Epithelial cell of proximal tubule (primary cell): ENCODE data around the gene VEGFB. TPM values are rescaled to one million over a fixed set of nuclear protein-coding genes. Genes with fewer than 3 reads are reported as not detected.

Experiments
- DNase-seq: peaks from one replicate; pipeline ENCODE4 v3.0.0-alpha.2; 2011; ENCODE audit warnings: low read depth
- H3K4me3 ChIP-seq: 2 replicates; pipeline ENCODE4 v1.5.1; 2011; ENCODE audit warnings: low read depth, mild to moderate bottlenecking, low read length
- total RNA-seq: library from RNA; depleted of rRNA; stranded (reverse); fragments of >200 nt; gene quantifications from 2 replicates; pipeline ENCODE4 v1.2.3, GENCODE V29; 2015
- TF ChIP-seq, protein P1 (sequence below): conservative IDR thresholded peaks from 2 replicates; pipeline ENCODE4 v1.5.1; 2012; ENCODE audit warnings: low read depth, mild to moderate bottlenecking, low read length

Gene VEGFB
- total RNA-seq, 1 donor from 2014 or later, result 15.6 TPM

DNA sequence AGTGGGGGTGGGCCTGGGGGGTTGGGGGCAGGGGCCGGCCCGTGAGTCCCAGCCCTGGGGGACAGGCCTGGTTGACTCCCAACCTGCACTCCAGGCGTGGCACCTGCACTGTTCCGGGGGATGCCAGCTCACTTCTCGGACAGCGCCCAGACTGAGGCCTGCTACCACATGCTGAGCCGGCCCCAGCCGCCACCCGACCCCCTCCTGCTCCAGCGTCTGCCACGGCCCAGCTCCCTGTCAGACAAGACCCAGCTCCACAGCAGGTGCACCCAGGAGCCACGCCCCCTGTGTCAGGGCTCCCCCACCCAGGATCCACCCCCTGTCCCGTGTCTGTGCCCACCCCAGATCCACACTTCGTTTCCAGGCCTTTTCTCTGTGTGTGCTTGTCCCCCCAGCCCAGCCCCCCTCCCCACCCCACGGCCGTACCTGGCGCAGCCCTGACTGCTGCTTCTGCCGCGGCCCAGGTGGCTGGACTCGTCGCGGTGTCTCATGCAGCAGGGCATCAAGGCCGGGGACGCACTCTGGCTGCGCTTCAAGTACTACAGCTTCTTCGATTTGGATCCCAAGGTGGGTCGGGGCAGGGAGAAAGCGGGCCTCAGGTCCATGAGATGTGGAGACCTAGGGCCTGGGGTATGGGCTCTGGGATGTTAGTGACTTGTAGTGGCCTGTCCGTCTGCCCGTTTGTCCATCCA lies 23.1 kb upstream of the VEGFB start:
- no peak overlapping the region for H3K4me3 ChIP-seq
- no peak for DNase-seq
- TF ChIP-seq, protein P1, sequence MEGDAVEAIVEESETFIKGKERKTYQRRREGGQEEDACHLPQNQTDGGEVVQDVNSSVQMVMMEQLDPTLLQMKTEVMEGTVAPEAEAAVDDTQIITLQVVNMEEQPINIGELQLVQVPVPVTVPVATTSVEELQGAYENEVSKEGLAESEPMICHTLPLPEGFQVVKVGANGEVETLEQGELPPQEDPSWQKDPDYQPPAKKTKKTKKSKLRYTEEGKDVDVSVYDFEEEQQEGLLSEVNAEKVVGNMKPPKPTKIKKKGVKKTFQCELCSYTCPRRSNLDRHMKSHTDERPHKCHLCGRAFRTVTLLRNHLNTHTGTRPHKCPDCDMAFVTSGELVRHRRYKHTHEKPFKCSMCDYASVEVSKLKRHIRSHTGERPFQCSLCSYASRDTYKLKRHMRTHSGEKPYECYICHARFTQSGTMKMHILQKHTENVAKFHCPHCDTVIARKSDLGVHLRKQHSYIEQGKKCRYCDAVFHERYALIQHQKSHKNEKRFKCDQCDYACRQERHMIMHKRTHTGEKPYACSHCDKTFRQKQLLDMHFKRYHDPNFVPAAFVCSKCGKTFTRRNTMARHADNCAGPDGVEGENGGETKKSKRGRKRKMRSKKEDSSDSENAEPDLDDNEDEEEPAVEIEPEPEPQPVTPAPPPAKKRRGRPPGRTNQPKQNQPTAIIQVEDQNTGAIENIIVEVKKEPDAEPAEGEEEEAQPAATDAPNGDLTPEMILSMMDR, result no peak

DNA sequence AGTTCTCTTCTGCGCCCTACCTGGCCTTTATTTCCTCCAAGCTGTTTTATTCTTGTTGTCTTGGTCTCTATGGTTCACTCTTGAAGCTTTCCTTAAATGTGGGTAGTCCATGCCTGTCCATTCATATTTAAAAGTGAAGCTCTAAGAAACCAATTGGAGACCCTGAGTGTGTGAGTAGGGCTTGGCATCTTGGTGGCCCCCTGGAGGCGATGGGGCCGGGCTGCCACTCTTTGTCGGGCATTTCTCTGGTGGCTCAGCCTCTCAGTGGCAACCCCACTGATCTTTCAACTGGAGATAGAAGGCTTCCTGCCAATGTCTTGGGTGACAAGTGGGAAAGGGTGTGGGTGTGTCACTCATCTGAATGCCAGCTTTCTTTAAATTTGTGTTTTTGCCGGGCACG lies 17.5 kb upstream of the VEGFB start:
- TF ChIP-seq, protein P1, result no peak
- DNase-seq, result no peak
- no peak overlapping the region for H3K4me3 ChIP-seq

DNA sequence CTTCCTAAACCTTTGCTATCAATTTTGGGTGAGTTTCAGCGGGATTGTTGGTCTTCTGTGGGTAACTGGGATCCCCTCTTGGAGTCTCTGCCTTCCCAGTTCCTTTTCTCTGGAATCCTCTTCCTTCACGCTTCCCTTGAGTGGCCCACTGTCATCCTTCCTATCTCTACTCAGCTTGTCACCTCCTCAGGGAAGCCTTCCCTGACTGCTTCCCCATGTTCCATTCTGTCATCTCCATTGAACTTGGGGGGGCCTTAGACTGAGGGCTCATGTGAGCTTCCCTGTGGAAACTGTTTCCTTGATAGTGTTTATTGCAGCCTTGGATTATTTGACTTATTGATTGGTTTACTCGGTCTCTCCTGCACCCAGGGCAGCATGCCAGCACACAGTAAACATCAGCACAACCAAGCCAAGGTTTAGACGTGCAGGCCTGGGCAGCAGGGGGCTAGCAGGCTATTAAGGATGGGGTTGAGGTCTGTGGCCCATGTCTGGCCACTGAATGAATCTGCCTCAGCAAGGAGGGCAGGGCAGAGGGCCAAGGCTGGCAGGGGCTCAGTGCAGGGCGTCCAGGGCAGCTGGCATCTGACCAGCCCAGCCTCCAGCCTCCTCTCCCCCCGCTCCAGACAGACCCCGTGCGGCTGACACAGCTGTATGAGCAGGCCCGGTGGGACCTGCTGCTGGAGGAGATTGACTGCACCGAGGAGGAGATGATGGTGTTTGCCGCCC lies 15.6 kb upstream of the VEGFB start:
- TF ChIP-seq, protein P1, result no peak
- H3K4me3 ChIP-seq, result no peak overlapping the region
- DNase-seq, result no peak

DNA sequence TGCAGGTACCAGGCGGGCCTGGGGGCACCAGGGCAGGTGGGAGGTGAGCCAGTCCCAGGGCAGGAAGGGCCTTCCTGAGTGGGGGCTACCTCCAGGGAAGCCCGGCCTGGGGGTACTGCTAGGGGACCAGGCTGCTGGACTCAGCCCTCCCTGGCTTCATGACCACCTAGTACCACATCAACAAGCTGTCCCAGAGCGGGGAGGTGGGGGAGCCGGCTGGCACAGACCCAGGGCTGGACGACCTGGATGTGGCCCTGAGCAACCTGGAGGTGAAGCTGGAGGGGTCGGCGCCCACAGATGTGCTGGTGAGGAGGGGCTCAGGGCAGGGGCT lies 15.1 kb upstream of the VEGFB start:
- TF ChIP-seq, protein P1, result no peak
- no peak overlapping the region for H3K4me3 ChIP-seq
- DNase-seq, result no peak

DNA sequence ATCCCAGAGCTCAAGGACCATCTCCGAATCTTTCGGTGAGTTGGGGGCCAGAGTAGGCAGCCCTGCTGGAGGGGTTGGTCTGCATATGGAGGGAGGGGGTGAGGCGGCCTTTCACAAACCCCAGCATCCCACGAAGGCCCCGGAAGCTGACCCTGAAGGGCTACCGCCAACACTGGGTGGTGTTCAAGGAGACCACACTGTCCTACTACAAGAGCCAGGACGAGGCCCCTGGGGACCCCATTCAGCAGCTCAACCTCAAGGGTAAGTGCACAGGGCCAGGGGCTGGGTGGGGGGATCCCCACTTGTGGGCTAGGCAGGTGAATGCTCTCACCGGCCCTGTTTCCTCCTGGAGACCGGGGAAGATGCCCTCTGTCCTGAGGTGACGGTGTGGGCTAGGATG lies 14.6 kb upstream of the VEGFB start:
- no peak overlapping the region for H3K4me3 ChIP-seq
- no peak for DNase-seq
- TF ChIP-seq, protein P1, result no peak

DNA sequence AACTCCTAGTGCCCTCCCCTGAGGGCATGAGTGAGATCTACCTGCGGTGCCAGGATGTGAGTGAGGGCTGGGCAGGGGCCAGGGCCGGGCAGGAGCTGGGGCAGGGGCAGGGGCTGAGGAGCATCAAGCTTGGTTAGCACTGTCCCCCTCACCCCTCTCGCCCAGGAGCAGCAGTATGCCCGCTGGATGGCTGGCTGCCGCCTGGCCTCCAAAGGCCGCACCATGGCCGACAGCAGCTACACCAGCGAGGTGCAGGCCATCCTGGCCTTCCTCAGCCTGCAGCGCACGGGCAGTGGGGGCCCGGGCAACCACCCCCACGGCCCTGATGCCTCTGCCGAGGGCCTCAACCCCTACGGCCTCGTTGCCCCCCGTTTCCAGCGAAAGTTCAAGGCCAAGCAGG lies 14.1 kb upstream of the VEGFB start:
- DNase-seq, result no peak
- H3K4me3 ChIP-seq, result no peak overlapping the region
- TF ChIP-seq, protein P1, result no peak

DNA sequence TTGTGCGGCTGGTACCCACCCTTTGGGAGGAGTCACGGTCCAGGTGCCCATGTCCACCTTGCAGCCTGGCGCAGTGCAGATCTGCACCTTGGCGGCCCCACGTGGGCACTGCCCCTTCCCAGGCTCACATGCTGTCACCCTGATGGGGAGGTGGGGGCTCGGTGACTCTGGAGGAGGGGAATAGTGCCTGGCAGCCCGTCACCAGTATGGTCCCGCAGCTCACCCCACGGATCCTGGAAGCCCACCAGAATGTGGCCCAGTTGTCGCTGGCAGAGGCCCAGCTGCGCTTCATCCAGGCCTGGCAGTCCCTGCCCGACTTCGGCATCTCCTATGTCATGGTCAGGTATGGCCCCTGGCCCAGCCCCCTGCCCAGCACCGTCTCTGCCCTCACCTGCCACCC lies 13.6 kb upstream of the VEGFB start:
- DNase-seq, result no peak
- H3K4me3 ChIP-seq, result no peak overlapping the region

More for the DNA sequence above, 13.6 kb upstream of the VEGFB start:
- TF ChIP-seq, protein P1, result no peak
